Measurements from ENCODE around the gene TLCD4. TPM values are rescaled to one million over a fixed set of nuclear protein-coding genes. Genes with fewer than 3 reads are reported as not detected.

The TLCD4 gene
- total and polyA plus RNA-seq, 10 of the 15 experiments (the other 5 are each of a cell fraction or from before 2014, with no cell fraction given), result under 0.01 to 0.10 (median 0.04) TPM; not detected in 5

- Histone ChIP-seq H3K27ac (ENCODE audit: control insufficient read depth, insufficient read depth) (no peak overlapping the region), H3K4me3 (no peak overlapping the region), H3K79me2 (ENCODE audit: control insufficient read depth, insufficient read depth, low read length) (no peaks in the 10 kb centered on the region), H4K20me1 (ENCODE audit: control insufficient read depth, insufficient read depth) (no peaks in the 10 kb centered on the region), H3K4me1 (ENCODE audit: control insufficient read depth, insufficient read depth, low read length) (no peaks in the 10 kb centered on the region), H3K36me3 (ENCODE audit: control insufficient read depth in 2 of 2, insufficient read depth in 2 of 2, low read length in 1 of 2) (no peaks in the 10 kb centered on the region), H3K9me3 (replicated peaks; ENCODE audit: control insufficient read depth, insufficient read depth, low read length) (no peaks in the 10 kb centered on the region), H3K27me3 (replicated peaks in 1 of 2; ENCODE audit: control insufficient read depth in 2 of 2, insufficient read depth in 2 of 2, low read length in 1 of 2) (no peaks in the 10 kb centered on the region), H3K9ac (ENCODE audit: control insufficient read depth, insufficient read depth, low read length) (no peak overlapping the region), H3K4me2 (ENCODE audit: control insufficient read depth, insufficient read depth) (no peak overlapping the region), H2AFZ (ENCODE audit: control insufficient read depth, low read depth, low read length) (no peak overlapping the region)
- SMC1A ChIA-PET (ENCODE audit: uncharacterized antibody, unreplicated experiment), result no interaction called here
- no peak for ATAC-seq
- intact Hi-C loops (cut with micrococcal nuclease; ENCODE audit: unreplicated experiment), result no loop called here
- RAD21 ChIA-PET (ENCODE audit: unreplicated experiment), result no interaction called here
- WGBS (ENCODE audit: insufficient coverage, insufficient replicate concordance, low lambda C conversion rate, missing lambda C conversion rate), result 0% methylated on average over 3 of the region's 3 CpGs
- in situ Hi-C loops (cut with MboI), result no loop called here
- no peak for DNase-seq (ENCODE audit: low read depth, low spot score)
- POLR2A ChIA-PET, result no interaction called here
- CTCF ChIA-PET, result interaction anchor here (1.6 kb wide), 1 partner anchor 10 kb away, joined by 3 read pairs; no protein-coding TSS in a partner anchor
- no peak for FAIRE-seq
- no TSS peak for BruUV-seq (replicated peaks)
- TF ChIP-seq ZNF24 (IDR thresholded peaks at IDR 0.05) (no peak), WRNIP1 (IDR thresholded peaks at IDR 0.05; ENCODE audit: borderline replicate concordance, low read depth, low read length) (no peak), HDGF (IDR thresholded peaks at IDR 0.05) (no peak), LARP7 (IDR thresholded peaks at IDR 0.05) (no peak), ETV6 (conservative IDR thresholded peaks at IDR 0.05 in 1 of 2, IDR thresholded peaks at IDR 0.05 in 1 of 2; ENCODE audit: borderline replicate concordance in 1 of 2, low read depth in 1 of 2) (no peak), EP300 (IDR thresholded peaks at IDR 0.05; ENCODE audit: borderline replicate concordance in 1 of 2, control insufficient read depth in 1 of 2, low read depth in 2 of 2, low read length in 2 of 2) (no peak), IKZF1 (conservative IDR thresholded peaks at IDR 0.05) (no peak), NR2C2 (IDR thresholded peaks at IDR 0.05; ENCODE audit: borderline replicate concordance, control insufficient read depth, insufficient read length, low read depth) (no peak), PBX3 (IDR thresholded peaks at IDR 0.05; ENCODE audit: insufficient replicate concordance, low read depth, low read length) (no peak)
Measured at GRCh38 chr1:95126366-95126765, 9.2 kb downstream of the TLCD4 start.

Data from GM12878 (cell line).